Body of pancreas (tissue), 4 donors: Measurements from ENCODE around the gene FAM98C.

ENCODE experiments used
- POLR2A ChIP-seq, 3 donors: fragments of 450-650 bp; IDR thresholded peaks; one replicate each; pipeline ENCODE4 v1.6.1; 2016; ENCODE audit warnings: antibody characterized with exemption in 3 of 3, mild to moderate bottlenecking in 2 of 3
- TF ChIP-seq, protein P1 (sequence below), 7 experiments: fragments of 450-650 bp in 4 of 7; fragments of 200-600 bp in 3 of 7; sonication (generic) in 3 of 7; IDR thresholded peaks; one replicate each; pipeline ENCODE4 v1.5.1; 2016 to 2019; ENCODE audit warnings: antibody characterized with exemption in 7 of 7

DNA sequence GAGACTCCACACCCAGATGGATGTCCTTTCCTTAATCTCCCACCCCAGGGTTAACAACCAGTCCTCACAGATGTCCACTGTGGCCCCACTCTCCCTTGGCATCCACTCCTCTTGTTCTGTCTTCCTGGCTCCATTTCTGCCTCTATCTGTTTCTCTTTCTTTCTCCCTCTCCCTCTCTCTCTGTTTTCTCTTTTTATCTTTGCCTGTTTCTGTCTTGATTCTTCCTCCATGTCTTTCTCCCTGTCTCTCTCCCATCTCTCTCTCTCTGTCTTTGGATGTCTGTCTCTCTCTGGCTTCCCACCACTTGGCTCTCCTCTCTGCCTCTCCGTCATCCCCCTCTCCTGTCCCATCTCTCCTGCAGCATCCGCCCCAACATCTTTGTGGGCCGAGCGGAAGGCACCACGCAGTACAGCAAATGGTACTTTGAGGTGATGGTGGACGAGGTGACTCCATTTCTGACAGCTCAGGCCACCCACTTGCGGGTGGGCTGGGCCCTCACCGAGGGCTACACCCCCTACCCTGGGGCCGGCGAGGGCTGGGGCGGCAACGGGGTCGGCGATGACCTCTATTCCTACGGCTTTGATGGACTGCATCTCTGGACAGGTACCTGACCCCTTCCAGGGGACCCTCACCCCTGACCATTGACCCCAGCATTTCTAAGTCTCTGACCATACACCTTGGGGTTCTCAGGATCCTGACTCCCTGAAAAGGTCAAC, 55.0 kb downstream of the FAM98C start:
- TF ChIP-seq POLR2A (IDR thresholded peaks at IDR 0.05) = no peak
- TF ChIP-seq, protein P1, sequence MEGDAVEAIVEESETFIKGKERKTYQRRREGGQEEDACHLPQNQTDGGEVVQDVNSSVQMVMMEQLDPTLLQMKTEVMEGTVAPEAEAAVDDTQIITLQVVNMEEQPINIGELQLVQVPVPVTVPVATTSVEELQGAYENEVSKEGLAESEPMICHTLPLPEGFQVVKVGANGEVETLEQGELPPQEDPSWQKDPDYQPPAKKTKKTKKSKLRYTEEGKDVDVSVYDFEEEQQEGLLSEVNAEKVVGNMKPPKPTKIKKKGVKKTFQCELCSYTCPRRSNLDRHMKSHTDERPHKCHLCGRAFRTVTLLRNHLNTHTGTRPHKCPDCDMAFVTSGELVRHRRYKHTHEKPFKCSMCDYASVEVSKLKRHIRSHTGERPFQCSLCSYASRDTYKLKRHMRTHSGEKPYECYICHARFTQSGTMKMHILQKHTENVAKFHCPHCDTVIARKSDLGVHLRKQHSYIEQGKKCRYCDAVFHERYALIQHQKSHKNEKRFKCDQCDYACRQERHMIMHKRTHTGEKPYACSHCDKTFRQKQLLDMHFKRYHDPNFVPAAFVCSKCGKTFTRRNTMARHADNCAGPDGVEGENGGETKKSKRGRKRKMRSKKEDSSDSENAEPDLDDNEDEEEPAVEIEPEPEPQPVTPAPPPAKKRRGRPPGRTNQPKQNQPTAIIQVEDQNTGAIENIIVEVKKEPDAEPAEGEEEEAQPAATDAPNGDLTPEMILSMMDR (IDR thresholded peaks at IDR 0.05) = no peak
